Brain pericyte (primary cell): Measurements from ENCODE around the gene MYL12A.
A peak's percentile ranks its signal among the peaks of the same experiment; 100 is the strongest.

Experiments used
- DNase-seq: peaks from one replicate; pipeline ENCODE4 v3.0.0-alpha.2; 2012; ENCODE audit warnings: low read depth, low spot score

MYL12A gene

GRCh38 chr18:3281456-3282400 is 34.1 kb downstream of the MYL12A start:
- DNase-seq, result peak; percentile 61

GRCh38 chr18:3283253-3283863 is 35.8 kb downstream of the MYL12A start:
- DNase-seq, result no peak

GRCh38 chr18:3283908-3284307 is 36.3 kb downstream of the MYL12A start:
- DNase-seq, result no peak

- DNase-seq, result no peak
Measured at GRCh38 chr18:3284501-3284900, 36.9 kb downstream of the MYL12A start.

GRCh38 chr18:3286159-3286558 is 38.6 kb downstream of the MYL12A start:
- DNase-seq, result no peak

GRCh38 chr18:3293196-3293951 is 45.8 kb downstream of the MYL12A start:
- DNase-seq, result no peak

GRCh38 chr18:3294435-3295080 is 47.0 kb downstream of the MYL12A start:
- no peak for DNase-seq

- DNase-seq, result peak; percentile 57
Measured at GRCh38 chr18:3297025-3297984, 49.7 kb downstream of the MYL12A start.

GRCh38 chr18:3304832-3305231 is 57.2 kb downstream of the MYL12A start:
- DNase-seq, result no peak

GRCh38 chr18:3305354-3305762 is 57.8 kb downstream of the MYL12A start:
- DNase-seq, result peak; percentile 75
